HepG2 (cell line): ENCODE measurements around the gene JMJD4. TPM values are rescaled to one million over a fixed set of nuclear protein-coding genes. Genes with fewer than 3 reads are reported as not detected.

Experiments used
- ADNP ChIP-seq: sonication (generic); formaldehyde crosslinking; IDR thresholded peaks from 2 replicates; pipeline ENCODE4 v1.4.0; 2020; ENCODE audit warnings: missing genetic modification reagents
- ARID2 ChIP-seq: sonication (generic); formaldehyde crosslinking; IDR thresholded peaks from 2 replicates; pipeline ENCODE4 v1.8.1; 2022; ENCODE audit warnings: mild to moderate bottlenecking, missing genetic modification reagents, borderline replicate concordance
- CTCF ChIP-seq: sonication (generic); formaldehyde crosslinking; IDR thresholded peaks from 2 replicates; pipeline ENCODE4 v1.5.0; 2020; ENCODE audit warnings: mild to moderate bottlenecking, missing genetic modification reagents, moderate library complexity
- EED ChIP-seq: sonication (generic); formaldehyde crosslinking; IDR thresholded peaks from 2 replicates; pipeline ENCODE4 v1.5.0; 2020; ENCODE audit warnings: mild to moderate bottlenecking, missing genetic modification reagents
- KDM2A ChIP-seq: sonication (generic); formaldehyde crosslinking; IDR thresholded peaks from 2 replicates; pipeline ENCODE4 v1.4.0; 2020; ENCODE audit warnings: low read depth, missing genetic modification reagents, borderline replicate concordance
- PAXIP1 ChIP-seq: sonication (generic); formaldehyde crosslinking; conservative IDR thresholded peaks from 2 replicates; pipeline ENCODE4 v1.4.0; 2020; ENCODE audit warnings: mild to moderate bottlenecking, missing genetic modification reagents, moderate library complexity
- ZNF292 ChIP-seq: sonication (generic); formaldehyde crosslinking; IDR thresholded peaks from 2 replicates; pipeline ENCODE4 v1.8.1; 2022; ENCODE audit warnings: mild to moderate bottlenecking, low read depth, missing genetic modification reagents, borderline replicate concordance
- ZNF318 ChIP-seq: sonication (generic); formaldehyde crosslinking; IDR thresholded peaks from 2 replicates; pipeline ENCODE4 v1.4.0; 2020; ENCODE audit warnings: mild to moderate bottlenecking, missing genetic modification reagents
- ZNF501 ChIP-seq: sonication (generic); formaldehyde crosslinking; IDR thresholded peaks from 2 replicates; pipeline ENCODE4 v1.5.1; 2020; ENCODE audit warnings: mild to moderate bottlenecking, moderate library complexity, missing genetic modification reagents
- polyA plus RNA-seq, 8 experiments: library from polyadenylated mRNA; depleted of rRNA in 3 of 8; stranded (reverse) in 7 of 8; unstranded in 1 of 8; fragments of >200 nt; fragmentation: Illumina TruSeq in 4 of 8; extraction: Trizol in 4 of 8; gene quantifications; 2 replicates each; pipeline versions ENCODE4 v1.2.1 to v1.2.3, GENCODE V29; 2011 to 2016; ENCODE audit warnings: low read depth in 4 of 8, missing spikeins in 1 of 8, mixed read lengths in 1 of 8; ENCODE audit not compliant: insufficient read depth in 1 of 8
- total RNA-seq, 5 experiments: library from RNA; depleted of rRNA; stranded (reverse); fragments of >200 nt; fragmentation: Illumina TruSeq; extraction: Trizol; gene quantifications; 2 replicates each; pipeline ENCODE4 v1.2.3, GENCODE V29; 2016; ENCODE audit warnings: low read depth in 1 of 5

JMJD4 gene
- total and polyA plus RNA-seq, 2 of the 13 experiments (the other 11 are each of a cell fraction or from before 2014, with no cell fraction given), result 10.2 to 29.0 TPM

GRCh38 chr1:227730630-227731151 is 4.4 kb downstream of the JMJD4 start (continued):
- TF ChIP-seq EED (no peak), KDM2A (CRISPR knock-in tag) (peak; percentile 68; the same call in 1 of the 2 replicates), ARID2 (CRISPR knock-in tag) (no peak), ZNF501 (CRISPR knock-in tag) (0 out of 2 replicates have a peak, but pooled peaks have one; percentile 33), PAXIP1 (peak; percentile 21; the same call in 1 of the 2 replicates), ZNF292 (CRISPR knock-in tag) (peak; percentile 32; the same call in 1 of the 2 replicates), ZNF318 (0 out of 2 replicates have a peak, but pooled peaks have one; percentile 30), ADNP (no peak), CTCF (0 out of 2 replicates have a peak, but pooled peaks have one; percentile 11)
